Measurements from ENCODE around the gene NCAPH2.

NCAPH2 gene

DNA sequence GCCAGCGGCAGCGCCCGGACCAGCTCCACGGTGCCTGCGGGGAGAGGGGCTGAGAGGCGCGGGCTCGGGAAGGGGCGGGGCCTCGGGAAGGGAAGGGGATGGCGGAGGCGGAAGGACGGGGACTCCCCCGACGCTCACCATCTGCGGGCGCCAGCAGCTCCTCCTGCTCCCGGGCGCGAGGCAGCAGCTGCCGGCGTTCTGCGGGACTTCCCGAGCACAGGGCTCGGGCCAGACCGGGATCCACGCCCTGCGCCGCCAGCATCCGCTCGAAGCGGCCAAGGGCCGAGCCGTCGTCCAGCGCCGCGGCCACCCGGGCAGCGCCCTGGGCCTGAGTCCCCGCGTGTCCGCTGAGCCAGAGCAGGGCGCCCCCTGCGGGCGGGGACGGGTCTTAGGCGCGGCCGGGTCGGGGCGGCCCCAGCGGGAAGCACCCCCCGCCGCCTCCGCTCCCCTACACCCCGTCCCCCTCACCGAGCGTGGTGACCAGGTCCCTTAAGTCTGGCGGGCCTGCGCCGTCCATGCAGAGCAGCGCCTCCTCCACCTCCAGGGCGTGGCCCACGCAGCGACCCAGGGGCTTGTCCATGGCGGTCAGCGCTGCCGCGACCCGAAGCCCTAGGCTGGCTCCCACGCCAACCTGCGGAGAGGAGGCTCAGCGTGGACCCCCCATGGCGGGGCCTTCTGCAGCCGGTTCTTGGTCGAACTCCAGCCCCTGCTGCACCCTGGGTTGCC is 18.2 kb downstream of the NCAPH2 start (continued):
- TF ChIP-seq, protein P1, sequence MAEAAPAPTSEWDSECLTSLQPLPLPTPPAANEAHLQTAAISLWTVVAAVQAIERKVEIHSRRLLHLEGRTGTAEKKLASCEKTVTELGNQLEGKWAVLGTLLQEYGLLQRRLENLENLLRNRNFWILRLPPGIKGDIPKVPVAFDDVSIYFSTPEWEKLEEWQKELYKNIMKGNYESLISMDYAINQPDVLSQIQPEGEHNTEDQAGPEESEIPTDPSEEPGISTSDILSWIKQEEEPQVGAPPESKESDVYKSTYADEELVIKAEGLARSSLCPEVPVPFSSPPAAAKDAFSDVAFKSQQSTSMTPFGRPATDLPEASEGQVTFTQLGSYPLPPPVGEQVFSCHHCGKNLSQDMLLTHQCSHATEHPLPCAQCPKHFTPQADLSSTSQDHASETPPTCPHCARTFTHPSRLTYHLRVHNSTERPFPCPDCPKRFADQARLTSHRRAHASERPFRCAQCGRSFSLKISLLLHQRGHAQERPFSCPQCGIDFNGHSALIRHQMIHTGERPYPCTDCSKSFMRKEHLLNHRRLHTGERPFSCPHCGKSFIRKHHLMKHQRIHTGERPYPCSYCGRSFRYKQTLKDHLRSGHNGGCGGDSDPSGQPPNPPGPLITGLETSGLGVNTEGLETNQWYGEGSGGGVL (tag by site-specific recombination; IDR thresholded peaks at IDR 0.05): peak; percentile 30
- TF ChIP-seq SETDB1 (IDR thresholded peaks at IDR 0.05; ENCODE audit: insufficient read length, low read length) (no peak), GLI2 (tag by site-specific recombination; IDR thresholded peaks at IDR 0.05; ENCODE audit: borderline replicate concordance, low read depth) (no peak), ZNF311 (tag by site-specific recombination; IDR thresholded peaks at IDR 0.05; ENCODE audit: borderline replicate concordance) (no peak), ZNF629 (tag by site-specific recombination; IDR thresholded peaks at IDR 0.05) (0 out of 2 replicates have a peak, but pooled peaks have one; percentile 7), ZFP3 (tag by site-specific recombination; IDR thresholded peaks at IDR 0.05; ENCODE audit: low read depth) (no peak), ZNF549 (tag by site-specific recombination; IDR thresholded peaks at IDR 0.05) (no peak), ZNF48 (tag by site-specific recombination; IDR thresholded peaks at IDR 0.05) (no peak), ZNF223 (tag by site-specific recombination; IDR thresholded peaks at IDR 0.05) (no peak), ZNF837 (tag by site-specific recombination; IDR thresholded peaks at IDR 0.05) (no peak), ZNF366 (tag by site-specific recombination; conservative IDR thresholded peaks at IDR 0.05) (no peak), ZNF274 (IDR thresholded peaks at IDR 0.05; ENCODE audit: low read length) (no peak), ZNF274 (tag by site-specific recombination; IDR thresholded peaks at IDR 0.05; ENCODE audit: borderline replicate concordance) (no peak), WT1 (tag by site-specific recombination; IDR thresholded peaks at IDR 0.05) (no peak), ZNF23 (tag by site-specific recombination; IDR thresholded peaks at IDR 0.05; ENCODE audit: borderline replicate concordance) (no peak), ZNF670 (tag by site-specific recombination; IDR thresholded peaks at IDR 0.05; ENCODE audit: low read depth) (no peak), ZNF660 (tag by site-specific recombination; IDR thresholded peaks at IDR 0.05) (peak; percentile 91), ZNF530 (tag by site-specific recombination; IDR thresholded peaks at IDR 0.05; ENCODE audit: low read depth) (no peak), ZBTB1 (tag by site-specific recombination; IDR thresholded peaks at IDR 0.05) (no peak), ZNF555 (tag by site-specific recombination; conservative IDR thresholded peaks at IDR 0.05) (no peak), ZNF138 (tag by site-specific recombination; IDR thresholded peaks at IDR 0.05; ENCODE audit: borderline replicate concordance) (no peak), ZNF350 (tag by site-specific recombination; IDR thresholded peaks at IDR 0.05) (no peak), YY1 (tag by site-specific recombination; IDR thresholded peaks at IDR 0.05) (peak; percentile 64), EGR2 (tag by site-specific recombination; IDR thresholded peaks at IDR 0.05; ENCODE audit: low read depth) (peak; percentile 35), ZFP37 (tag by site-specific recombination; IDR thresholded peaks at IDR 0.05) (no peak), ZNF585B (tag by site-specific recombination; IDR thresholded peaks at IDR 0.05) (no peak), ZFHX2 (tag by site-specific recombination; conservative IDR thresholded peaks at IDR 0.05) (peak; percentile 51; the same call in 1 of the 2 replicates), ZSCAN30 (tag by site-specific recombination; IDR thresholded peaks at IDR 0.05) (peak; percentile 46), ZNF169 (tag by site-specific recombination; IDR thresholded peaks at IDR 0.05) (no peak), ZNF24 (tag by site-specific recombination; IDR thresholded peaks at IDR 0.05) (no peak), ZNF561 (tag by site-specific recombination; IDR thresholded peaks at IDR 0.05; ENCODE audit: borderline replicate concordance) (peak; percentile 59), ZBTB8A (tag by site-specific recombination; IDR thresholded peaks at IDR 0.05) (peak; percentile 87)
- TF ChIP-seq, protein P2, sequence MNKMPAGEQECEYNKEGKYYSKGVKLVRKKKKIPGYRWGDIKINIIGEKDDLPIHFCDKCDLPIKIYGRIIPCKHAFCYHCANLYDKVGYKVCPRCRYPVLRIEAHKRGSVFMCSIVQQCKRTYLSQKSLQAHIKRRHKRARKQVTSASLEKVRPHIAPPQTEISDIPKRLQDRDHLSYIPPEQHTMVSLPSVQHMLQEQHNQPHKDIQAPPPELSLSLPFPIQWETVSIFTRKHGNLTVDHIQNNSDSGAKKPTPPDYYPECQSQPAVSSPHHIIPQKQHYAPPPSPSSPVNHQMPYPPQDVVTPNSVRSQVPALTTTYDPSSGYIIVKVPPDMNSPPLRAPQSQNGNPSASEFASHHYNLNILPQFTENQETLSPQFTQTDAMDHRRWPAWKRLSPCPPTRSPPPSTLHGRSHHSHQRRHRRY (tag by site-specific recombination; IDR thresholded peaks at IDR 0.05): no peak; the same call in 1 of the 2 replicates
- TF ChIP-seq, protein P3, sequence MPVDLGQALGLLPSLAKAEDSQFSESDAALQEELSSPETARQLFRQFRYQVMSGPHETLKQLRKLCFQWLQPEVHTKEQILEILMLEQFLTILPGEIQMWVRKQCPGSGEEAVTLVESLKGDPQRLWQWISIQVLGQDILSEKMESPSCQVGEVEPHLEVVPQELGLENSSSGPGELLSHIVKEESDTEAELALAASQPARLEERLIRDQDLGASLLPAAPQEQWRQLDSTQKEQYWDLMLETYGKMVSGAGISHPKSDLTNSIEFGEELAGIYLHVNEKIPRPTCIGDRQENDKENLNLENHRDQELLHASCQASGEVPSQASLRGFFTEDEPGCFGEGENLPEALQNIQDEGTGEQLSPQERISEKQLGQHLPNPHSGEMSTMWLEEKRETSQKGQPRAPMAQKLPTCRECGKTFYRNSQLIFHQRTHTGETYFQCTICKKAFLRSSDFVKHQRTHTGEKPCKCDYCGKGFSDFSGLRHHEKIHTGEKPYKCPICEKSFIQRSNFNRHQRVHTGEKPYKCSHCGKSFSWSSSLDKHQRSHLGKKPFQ (tag by site-specific recombination; IDR thresholded peaks at IDR 0.05): no peak
- TF ChIP-seq, protein P4, sequence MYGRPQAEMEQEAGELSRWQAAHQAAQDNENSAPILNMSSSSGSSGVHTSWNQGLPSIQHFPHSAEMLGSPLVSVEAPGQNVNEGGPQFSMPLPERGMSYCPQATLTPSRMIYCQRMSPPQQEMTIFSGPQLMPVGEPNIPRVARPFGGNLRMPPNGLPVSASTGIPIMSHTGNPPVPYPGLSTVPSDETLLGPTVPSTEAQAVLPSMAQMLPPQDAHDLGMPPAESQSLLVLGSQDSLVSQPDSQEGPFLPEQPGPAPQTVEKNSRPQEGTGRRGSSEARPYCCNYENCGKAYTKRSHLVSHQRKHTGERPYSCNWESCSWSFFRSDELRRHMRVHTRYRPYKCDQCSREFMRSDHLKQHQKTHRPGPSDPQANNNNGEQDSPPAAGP (tag by site-specific recombination; IDR thresholded peaks at IDR 0.05): no peak
- TF ChIP-seq, protein P5, sequence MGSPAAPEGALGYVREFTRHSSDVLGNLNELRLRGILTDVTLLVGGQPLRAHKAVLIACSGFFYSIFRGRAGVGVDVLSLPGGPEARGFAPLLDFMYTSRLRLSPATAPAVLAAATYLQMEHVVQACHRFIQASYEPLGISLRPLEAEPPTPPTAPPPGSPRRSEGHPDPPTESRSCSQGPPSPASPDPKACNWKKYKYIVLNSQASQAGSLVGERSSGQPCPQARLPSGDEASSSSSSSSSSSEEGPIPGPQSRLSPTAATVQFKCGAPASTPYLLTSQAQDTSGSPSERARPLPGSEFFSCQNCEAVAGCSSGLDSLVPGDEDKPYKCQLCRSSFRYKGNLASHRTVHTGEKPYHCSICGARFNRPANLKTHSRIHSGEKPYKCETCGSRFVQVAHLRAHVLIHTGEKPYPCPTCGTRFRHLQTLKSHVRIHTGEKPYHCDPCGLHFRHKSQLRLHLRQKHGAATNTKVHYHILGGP (tag by site-specific recombination; IDR thresholded peaks at IDR 0.05): no peak
